Type B pancreatic cell (in vitro differentiated cells): ENCODE data around the gene LHPP. TPM values are rescaled to one million over a fixed set of nuclear protein-coding genes. Genes with fewer than 3 reads are reported as not detected.

Source experiments
- DNase-seq: peaks from one replicate; pipeline ENCODE4 v3.0.0; 2021; ENCODE audit warnings: mixed read lengths; ENCODE audit not compliant: unreplicated experiment; ENCODE audit errors: extremely low spot score
- H3K27ac Mint-ChIP-seq: 2 replicates; pipeline ENCODE4 v1.8.0; 2021; ENCODE audit warnings: mild to moderate bottlenecking, mixed read lengths
- H3K27me3 Mint-ChIP-seq: 2 replicates; pipeline ENCODE4 v1.8.0; 2021; ENCODE audit warnings: mixed read lengths
- H3K36me3 Mint-ChIP-seq: 2 replicates; pipeline ENCODE4 v1.8.0; 2021; ENCODE audit warnings: mixed read lengths
- H3K4me1 Mint-ChIP-seq: one replicate; pipeline ENCODE4 v1.8.0; 2021; ENCODE audit warnings: mixed read lengths; ENCODE audit not compliant: unreplicated experiment
- H3K4me3 Mint-ChIP-seq: 2 replicates; pipeline ENCODE4 v1.8.0; 2021; ENCODE audit warnings: mild to moderate bottlenecking, mixed read lengths
- H3K9me3 Mint-ChIP-seq: 2 replicates; pipeline ENCODE4 v1.8.0; 2021; ENCODE audit warnings: mixed read lengths
- total RNA-seq: library from RNA; stranded (reverse); gene quantifications from 2 replicates; pipeline ENCODE4 v1.2.1, GENCODE V29; 2021; ENCODE audit warnings: low replicate concordance
- TF ChIP-seq, protein P1 (sequence below): fragments of 200-600 bp; sonication (generic); conservative IDR thresholded peaks from 2 replicates; pipeline ENCODE4 v1.5.0; 2021; ENCODE audit warnings: antibody characterized with exemption, mild to moderate bottlenecking

LHPP gene
- total RNA-seq, 1 donor from 2014 or later = 12.7 TPM

DNA sequence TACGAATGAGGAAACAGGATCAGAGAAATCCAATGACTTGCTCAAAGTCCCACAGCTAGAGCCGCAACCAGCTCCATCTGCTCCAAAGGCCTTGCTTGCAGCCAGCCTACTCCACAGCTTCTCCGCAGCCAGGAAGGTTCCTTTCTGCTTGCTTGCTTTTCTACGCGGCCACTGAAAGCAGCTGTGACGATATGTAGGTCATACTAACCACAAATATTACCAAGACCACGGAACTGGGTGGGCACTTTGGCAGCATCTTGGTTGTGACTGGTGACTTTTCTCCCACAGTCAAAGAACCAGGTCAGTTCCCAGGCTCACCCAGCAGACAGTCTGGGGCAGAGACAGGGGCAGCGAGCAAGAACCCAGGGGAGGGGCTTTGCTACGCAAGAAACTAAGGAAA, 196.2 kb downstream of the LHPP start:
- Mint-ChIP-seq H3K4me1 (peaks cover 11% of the 10 kb centered on the region), H3K4me3 (no peak overlapping the region), H3K27ac (peak overlapping the region; percentile 35), H3K9me3 (no peaks in the 10 kb centered on the region), H3K36me3 (peaks cover 4% of the 10 kb centered on the region), H3K27me3 (no peaks in the 10 kb centered on the region)
- no peak for DNase-seq
- TF ChIP-seq, protein P1, sequence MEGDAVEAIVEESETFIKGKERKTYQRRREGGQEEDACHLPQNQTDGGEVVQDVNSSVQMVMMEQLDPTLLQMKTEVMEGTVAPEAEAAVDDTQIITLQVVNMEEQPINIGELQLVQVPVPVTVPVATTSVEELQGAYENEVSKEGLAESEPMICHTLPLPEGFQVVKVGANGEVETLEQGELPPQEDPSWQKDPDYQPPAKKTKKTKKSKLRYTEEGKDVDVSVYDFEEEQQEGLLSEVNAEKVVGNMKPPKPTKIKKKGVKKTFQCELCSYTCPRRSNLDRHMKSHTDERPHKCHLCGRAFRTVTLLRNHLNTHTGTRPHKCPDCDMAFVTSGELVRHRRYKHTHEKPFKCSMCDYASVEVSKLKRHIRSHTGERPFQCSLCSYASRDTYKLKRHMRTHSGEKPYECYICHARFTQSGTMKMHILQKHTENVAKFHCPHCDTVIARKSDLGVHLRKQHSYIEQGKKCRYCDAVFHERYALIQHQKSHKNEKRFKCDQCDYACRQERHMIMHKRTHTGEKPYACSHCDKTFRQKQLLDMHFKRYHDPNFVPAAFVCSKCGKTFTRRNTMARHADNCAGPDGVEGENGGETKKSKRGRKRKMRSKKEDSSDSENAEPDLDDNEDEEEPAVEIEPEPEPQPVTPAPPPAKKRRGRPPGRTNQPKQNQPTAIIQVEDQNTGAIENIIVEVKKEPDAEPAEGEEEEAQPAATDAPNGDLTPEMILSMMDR = no peak

DNA sequence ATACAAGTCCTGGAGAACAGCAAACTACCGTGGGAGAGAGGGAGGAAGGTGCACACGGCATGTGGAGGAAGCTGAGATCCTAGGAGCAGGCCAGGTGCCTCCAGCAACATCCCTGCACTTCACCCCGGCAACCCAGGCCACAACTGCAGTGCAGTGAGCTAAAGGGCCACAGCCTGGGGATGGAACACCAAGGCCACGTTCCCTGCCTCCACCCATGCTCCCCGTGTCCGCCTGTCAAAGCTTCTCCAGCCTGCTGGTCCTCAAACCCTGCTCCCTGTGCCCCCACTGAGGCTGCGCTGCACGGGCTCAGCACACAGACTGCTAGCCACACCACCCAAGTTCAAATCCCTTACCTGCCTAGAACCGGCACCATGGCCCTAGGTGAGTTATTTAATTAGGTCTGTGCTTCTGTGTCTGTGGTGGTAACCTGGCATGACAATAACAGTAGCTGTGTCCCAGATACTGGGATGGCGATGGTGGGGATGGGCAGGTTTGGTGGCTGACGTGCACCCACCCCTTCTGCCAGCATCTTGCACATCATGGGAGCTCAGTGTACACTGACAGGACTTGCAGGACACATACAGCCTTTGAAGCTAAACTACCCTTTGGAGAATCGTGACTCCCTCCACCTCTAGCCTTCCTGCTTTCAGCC, 197.1 kb downstream of the LHPP start:
- DNase-seq = no peak
- Mint-ChIP-seq H3K4me3 (no peak overlapping the region), H3K9me3 (no peaks in the 10 kb centered on the region), H3K27me3 (no peaks in the 10 kb centered on the region), H3K4me1 (peaks cover 11% of the 10 kb centered on the region), H3K36me3 (peaks cover 4% of the 10 kb centered on the region), H3K27ac (no peak overlapping the region)
- TF ChIP-seq, protein P1 = no peak

DNA sequence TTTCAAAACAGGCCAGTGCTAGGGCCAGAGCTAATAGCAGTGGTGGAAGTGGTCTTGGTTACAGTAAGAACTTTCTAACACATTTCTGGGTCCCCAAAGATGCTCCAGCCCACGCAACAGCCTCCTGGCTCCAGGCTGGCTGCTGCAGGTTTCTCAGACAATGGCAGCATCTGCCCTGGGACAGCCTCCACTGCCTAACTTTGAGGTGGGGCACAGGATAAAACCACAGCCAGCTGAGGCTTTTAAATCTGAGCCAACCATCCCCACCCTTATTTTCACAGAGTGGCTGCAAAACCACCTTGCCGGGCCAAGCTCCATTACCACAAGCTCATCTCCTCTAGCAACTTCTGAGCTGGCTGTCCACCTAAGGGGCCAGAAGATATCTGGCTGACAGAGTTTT, 197.8 kb downstream of the LHPP start:
- DNase-seq = no peak
- Mint-ChIP-seq H3K4me3 (no peak overlapping the region), H3K36me3 (peaks cover 4% of the 10 kb centered on the region), H3K4me1 (peaks cover 11% of the 10 kb centered on the region), H3K27ac (no peak overlapping the region), H3K9me3 (no peaks in the 10 kb centered on the region), H3K27me3 (no peaks in the 10 kb centered on the region)
- TF ChIP-seq, protein P1 = no peak

DNA sequence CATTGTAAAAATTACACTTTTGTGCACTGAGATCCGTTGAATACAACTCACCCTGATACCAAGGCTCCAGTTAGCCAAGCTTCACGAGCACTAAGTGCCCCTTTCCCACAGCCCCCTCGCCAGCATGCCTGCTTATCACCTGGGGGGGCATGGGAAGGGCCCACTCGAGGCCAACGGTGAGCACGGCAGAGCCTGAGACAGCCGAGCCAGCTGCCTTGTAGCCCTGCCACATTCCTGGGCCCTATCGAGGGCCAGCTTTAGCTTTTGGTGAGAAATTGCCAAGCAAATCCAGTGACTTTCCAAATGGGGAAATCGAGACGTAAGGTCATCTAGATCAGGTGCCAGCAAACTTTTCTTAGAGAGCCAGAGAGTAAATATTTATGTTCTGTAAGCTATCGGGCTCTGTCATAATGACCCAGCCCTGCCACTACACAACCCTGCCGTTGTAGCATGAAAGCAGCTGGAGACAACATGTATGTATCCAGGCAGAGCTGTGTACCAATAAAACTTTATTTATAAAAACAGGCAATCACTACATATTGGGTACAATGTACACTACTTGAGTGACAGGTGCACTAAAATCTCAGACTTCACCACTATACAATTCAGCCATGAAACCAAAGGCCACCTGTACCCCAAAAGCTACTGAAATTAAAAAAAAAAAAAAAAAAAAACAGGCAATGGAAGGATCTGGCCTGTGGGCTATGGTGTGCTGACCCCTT, 198.9 kb downstream of the LHPP start:
- TF ChIP-seq, protein P1 = no peak
- peaks cover 3% of the 10 kb centered on the region for H3K36me3 Mint-ChIP-seq
- peaks cover 10% of the 10 kb centered on the region for H3K4me1 Mint-ChIP-seq
- no peak for DNase-seq
- no peak overlapping the region for H3K27ac Mint-ChIP-seq
- no peak overlapping the region for H3K4me3 Mint-ChIP-seq
- H3K9me3 Mint-ChIP-seq = no peaks in the 10 kb centered on the region
- no peaks in the 10 kb centered on the region for H3K27me3 Mint-ChIP-seq

DNA sequence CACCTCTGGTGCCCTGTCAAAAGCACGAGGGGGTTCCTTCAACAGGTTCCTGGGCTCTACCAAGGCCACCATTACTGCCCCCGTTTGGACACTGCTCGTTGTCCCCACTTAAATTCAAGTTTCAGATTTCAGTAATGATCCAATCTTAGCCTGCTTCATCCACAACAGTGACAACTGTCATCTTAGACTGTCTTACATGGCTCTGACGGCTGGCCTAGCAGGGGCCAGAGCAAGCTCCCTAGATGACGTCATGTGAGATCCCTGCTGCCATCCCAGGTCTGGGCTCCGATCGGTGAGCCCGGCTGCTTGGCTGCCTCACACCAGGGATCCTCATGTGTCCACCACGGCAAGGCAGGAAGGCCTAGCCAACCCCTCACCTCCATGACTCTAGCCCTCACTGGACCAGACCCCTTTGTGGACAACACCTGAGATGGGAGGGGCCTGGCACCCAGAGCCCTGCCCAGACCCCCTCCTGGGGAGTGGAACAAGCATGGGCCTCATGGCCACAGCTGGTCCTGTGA, 200.1 kb downstream of the LHPP start:
- DNase-seq = no peak
- TF ChIP-seq, protein P1 = no peak
- Mint-ChIP-seq H3K36me3 (no peaks in the 10 kb centered on the region), H3K4me3 (no peak overlapping the region), H3K27me3 (no peaks in the 10 kb centered on the region), H3K27ac (no peak overlapping the region), H3K9me3 (no peaks in the 10 kb centered on the region), H3K4me1 (peaks cover 7% of the 10 kb centered on the region)
